HepG2 (cell line): ENCODE data around the gene SLCO2B1. TPM values are rescaled to one million over a fixed set of nuclear protein-coding genes. Genes with fewer than 3 reads are reported as not detected.

Source experiments
- DPF2 ChIP-seq: sonication (generic); formaldehyde crosslinking; IDR thresholded peaks from 2 replicates; pipeline ENCODE4 v1.4.0; 2020; ENCODE audit warnings: mild to moderate bottlenecking, low read depth, missing genetic modification reagents, borderline replicate concordance
- GATAD2A ChIP-seq: IDR thresholded peaks from 2 replicates; pipeline ENCODE4 v1.6.1; 2016
- GFI1 ChIP-seq: sonication (generic); formaldehyde crosslinking; IDR thresholded peaks from 2 replicates; pipeline ENCODE4 v1.5.0; 2020; ENCODE audit warnings: missing genetic modification reagents, mild to moderate bottlenecking, borderline replicate concordance
- TGIF2 ChIP-seq: IDR thresholded peaks from 2 replicates; pipeline ENCODE4 v1.6.1; 2016; ENCODE audit warnings: control low read depth, missing compliant biosample characterization
- ZBTB4 ChIP-seq: sonication (generic); formaldehyde crosslinking; IDR thresholded peaks from 2 replicates; pipeline ENCODE4 v1.4.0; 2020; ENCODE audit warnings: missing genetic modification reagents, mild to moderate bottlenecking, borderline replicate concordance
- ZBTB40 ChIP-seq, 2 experiments: fragments of 450-650 bp in 1 of 2; sonication (generic) in 1 of 2; formaldehyde crosslinking in 1 of 2; IDR thresholded peaks; 2 replicates each; pipeline versions ENCODE4 v1.6.1 to v1.8.0; 2016 to 2022; ENCODE audit warnings: antibody characterized with exemption in 1 of 2, mild to moderate bottlenecking in 1 of 2, missing genetic modification reagents in 1 of 2
- polyA plus RNA-seq, 8 experiments: library from polyadenylated mRNA; depleted of rRNA in 3 of 8; stranded (reverse) in 7 of 8; unstranded in 1 of 8; fragments of >200 nt; fragmentation: Illumina TruSeq in 4 of 8; extraction: Trizol in 4 of 8; gene quantifications; 2 replicates each; pipeline versions ENCODE4 v1.2.1 to v1.2.3, GENCODE V29; 2011 to 2016; ENCODE audit warnings: low read depth in 4 of 8, missing spikeins in 1 of 8, mixed read lengths in 1 of 8; ENCODE audit not compliant: insufficient read depth in 1 of 8
- total RNA-seq, 5 experiments: library from RNA; depleted of rRNA; stranded (reverse); fragments of >200 nt; fragmentation: Illumina TruSeq; extraction: Trizol; gene quantifications; 2 replicates each; pipeline ENCODE4 v1.2.3, GENCODE V29; 2016; ENCODE audit warnings: low read depth in 1 of 5

The SLCO2B1 gene
- total and polyA plus RNA-seq, 2 of the 13 experiments (the other 11 are each of a cell fraction or from before 2014, with no cell fraction given) = 15.3 to 19.8 TPM

- peak; percentile 92 for TF ChIP-seq GFI1 (CRISPR knock-in tag)
- peak; percentile 74; the same call in 1 of the 2 replicates for TF ChIP-seq DPF2 (CRISPR knock-in tag)
- TF ChIP-seq ZBTB4 (CRISPR knock-in tag) = 0 out of 2 replicates have a peak, but pooled peaks have one; percentile 2
- peak; percentile 97 for TF ChIP-seq GATAD2A (CRISPR knock-in tag)
- peak; percentile 57; the same call in 1 of the 2 replicates for TF ChIP-seq TGIF2
- no peak for TF ChIP-seq ZBTB40 (IDR thresholded peaks at IDR 0.05)
- TF ChIP-seq ZBTB40 (CRISPR knock-in tag; IDR thresholded peaks at IDR 0.05) = peak; percentile 59; the same call in 1 of the 2 replicates
Measured at GRCh38 chr11:75155570-75156422, 4.9 kb downstream of the SLCO2B1 start (continued).
